Activated T-cell treated with anti-CD3 and anti-CD28 coated beads, Interleukin-2, amount 50 U/mL, for 48 hours (primary cell): ENCODE measurements around the gene ADGRA3.

ENCODE experiments used
- DNase-seq, 2 experiments: peaks; one replicate each; pipeline ENCODE4 v3.0.0-alpha.2; 2020

Gene ADGRA3

DNA sequence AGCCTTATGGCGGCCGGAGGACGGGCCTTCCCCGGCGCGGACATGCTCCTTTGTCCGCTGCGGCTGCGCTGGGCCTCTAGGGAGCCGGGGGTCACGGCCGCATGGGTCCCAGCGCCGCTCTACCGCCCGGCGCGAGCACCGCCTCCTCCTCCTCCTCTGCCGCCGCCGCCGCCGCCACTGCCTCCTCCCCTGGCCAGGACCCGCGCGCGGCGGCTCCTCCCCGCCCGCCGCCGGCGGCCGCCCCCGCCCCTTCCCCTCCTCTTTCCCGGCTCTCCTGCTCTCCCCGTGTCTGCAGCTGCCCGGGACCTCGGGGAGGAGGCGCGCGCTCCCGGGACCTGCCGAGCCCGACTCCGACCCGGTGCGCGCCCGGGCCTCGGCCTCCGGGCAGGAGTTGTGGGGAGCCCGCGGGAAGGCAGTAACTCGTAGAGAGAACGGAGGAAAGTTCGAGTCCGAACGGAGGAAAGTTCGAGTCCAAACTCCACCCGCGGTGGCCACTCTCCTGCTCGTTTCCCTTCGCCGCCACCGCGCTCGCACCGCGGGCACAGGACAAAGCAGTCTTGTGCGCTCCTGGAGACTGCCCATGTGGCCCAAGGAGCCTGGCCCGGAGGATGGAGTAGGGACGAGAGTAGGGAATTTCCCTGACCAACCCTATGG lies at the start of gene ADGRA3:
Gene ADGRA3, minus strand, starts transcription at position 179 of the 654 bp plus-strand sequence. CDS start 282 bp downstream, outside the sequence.
- peak; percentile 49 to 60 for DNase-seq

DNA sequence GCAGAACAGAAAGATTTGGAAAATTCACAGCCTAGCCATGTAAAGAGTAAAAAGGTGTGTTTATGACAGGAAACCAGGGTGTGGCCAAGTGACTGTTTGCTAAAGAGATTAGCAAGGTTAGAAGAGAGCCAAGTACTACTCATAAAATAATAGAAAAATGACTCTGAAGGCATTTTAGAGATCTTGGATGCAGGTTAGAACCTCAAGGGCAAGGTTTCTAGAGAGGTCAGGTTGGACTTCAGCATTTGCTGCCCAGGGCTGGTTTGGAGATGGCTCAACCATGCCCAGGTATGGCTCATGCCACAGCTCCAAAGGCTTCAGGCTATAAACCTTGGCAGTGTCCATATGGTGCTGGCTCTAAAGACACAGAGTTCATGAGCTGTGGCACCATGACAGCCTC lies 40.6 kb upstream of the ADGRA3 start:
- no peak for DNase-seq

GRCh38 chr4:22554670-22555069 lies 38.8 kb upstream of the ADGRA3 start:
- no peak for DNase-seq

DNA sequence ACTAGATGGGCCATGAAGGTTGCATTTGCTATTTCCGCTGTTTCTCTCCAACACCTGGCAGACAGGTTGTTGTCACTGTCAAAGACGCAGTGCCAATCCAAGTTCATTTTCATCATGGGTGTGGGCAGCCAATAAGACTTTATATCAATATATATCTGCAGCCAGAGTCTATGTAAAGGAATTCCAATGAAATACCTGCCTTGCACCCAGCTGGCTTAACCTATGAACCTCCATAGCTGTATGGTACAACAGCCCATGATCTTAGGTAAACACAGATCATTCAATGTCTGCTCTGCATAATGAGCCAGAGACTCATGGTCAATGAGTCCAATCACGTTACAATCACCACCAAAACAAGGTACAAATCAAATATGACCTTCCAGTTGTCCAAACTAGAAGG lies 37.7 kb upstream of the ADGRA3 start:
- no peak for DNase-seq

- no peak for DNase-seq
These were observed 36.9 kb upstream of the ADGRA3 start for GRCh38 chr4:22552812-22553211.

DNA sequence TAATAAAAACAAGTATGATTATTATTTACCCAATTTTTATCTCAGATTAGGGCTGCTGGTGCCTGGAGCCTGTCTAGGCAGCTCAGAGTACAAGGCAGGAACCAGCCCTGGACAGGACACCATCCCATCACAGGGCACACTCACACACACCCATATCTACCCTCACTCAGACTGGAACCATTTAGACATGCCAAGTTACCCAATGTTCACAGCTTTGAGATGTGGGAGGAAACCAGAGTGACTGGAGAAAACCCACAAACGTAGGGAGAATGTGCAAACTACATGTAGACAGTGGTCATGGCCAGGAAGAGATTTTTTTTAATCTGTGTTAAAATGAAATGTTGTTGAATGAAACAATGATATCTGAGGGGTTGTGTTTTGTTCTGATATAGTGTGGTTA lies 35.7 kb upstream of the ADGRA3 start:
- no peak for DNase-seq

DNA sequence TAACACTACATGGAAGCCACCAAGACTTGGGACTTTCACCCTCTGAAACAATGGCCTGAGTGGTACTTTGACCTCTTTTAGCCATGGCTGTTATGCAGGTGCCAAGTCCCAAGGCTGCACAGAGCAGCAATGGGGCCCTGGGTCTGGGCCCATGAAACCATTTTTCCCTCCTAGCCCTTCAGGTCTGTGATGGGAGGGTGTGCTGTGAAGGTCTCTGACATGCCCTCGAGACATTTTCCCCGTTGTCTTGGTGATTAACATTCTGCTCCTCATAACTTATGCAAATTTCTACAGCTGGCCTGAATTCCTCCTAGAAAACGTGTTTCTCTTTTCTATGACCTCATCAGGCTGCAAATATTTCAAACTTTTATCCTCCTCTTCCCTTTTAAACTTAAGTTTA lies 30.4 kb upstream of the ADGRA3 start:
- no peak for DNase-seq

GRCh38 chr4:22539251-22539650 lies 23.4 kb upstream of the ADGRA3 start:
- no peak for DNase-seq

- no peak for DNase-seq
These were observed 22.0 kb upstream of the ADGRA3 start for GRCh38 chr4:22537864-22538263.

DNA sequence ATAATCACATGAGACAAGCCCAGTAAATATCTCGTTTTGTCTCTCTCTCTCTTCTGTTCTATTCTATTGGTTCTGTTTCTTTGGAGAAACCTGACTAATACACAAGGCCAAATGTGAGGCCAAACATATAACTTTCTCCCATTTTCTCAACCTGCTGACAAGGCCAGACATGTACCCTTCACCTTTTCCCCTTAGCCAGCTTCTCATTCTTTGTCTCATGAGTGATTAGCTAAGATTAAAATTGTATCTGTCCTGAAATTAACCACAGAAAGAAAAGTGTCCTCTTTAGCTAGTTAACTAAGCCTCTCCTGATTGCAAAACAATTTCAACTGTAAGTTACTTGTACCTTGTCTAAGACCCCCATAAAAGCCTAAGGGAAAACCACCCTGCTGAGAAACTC lies 18.5 kb upstream of the ADGRA3 start:
- no peak for DNase-seq

DNA sequence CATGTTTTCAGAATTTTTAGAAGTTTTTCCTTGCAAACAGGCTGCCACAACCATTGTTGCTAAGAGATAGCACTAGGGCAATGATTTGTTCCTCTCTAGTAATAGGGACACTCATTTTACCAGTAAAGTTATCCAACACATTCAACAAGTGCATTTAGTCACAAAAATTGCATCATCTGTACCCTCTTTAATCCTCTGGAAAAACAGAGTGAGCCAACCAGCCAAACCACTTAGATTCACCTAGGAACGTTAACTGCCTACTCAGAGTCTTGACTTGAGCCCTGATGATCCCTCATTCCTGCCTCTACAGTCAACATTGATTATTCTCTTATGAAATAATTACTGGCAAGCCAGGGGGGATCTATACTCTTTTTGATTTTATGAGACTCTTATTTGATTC lies 17.0 kb upstream of the ADGRA3 start:
- DNase-seq, result no peak

DNA sequence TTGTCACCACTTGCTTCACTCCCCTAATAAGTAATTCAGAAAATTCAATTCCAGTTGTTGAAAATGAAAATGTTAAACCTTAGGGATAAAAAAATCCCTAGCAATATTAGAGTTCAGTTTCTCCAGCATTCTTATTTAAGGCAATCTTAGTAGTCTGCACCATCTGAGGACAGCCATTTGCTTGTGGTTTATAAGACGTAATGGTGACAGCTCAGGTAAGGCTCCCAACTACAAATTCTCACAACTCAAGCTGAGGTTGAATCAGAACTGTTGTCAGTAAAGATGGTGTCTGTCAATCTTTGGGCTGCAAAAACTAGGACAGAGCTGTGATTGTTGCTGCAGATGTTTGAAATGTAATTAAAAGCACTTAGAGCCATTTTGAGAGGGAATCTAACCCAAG lies 16.3 kb upstream of the ADGRA3 start:
- no peak for DNase-seq

DNA sequence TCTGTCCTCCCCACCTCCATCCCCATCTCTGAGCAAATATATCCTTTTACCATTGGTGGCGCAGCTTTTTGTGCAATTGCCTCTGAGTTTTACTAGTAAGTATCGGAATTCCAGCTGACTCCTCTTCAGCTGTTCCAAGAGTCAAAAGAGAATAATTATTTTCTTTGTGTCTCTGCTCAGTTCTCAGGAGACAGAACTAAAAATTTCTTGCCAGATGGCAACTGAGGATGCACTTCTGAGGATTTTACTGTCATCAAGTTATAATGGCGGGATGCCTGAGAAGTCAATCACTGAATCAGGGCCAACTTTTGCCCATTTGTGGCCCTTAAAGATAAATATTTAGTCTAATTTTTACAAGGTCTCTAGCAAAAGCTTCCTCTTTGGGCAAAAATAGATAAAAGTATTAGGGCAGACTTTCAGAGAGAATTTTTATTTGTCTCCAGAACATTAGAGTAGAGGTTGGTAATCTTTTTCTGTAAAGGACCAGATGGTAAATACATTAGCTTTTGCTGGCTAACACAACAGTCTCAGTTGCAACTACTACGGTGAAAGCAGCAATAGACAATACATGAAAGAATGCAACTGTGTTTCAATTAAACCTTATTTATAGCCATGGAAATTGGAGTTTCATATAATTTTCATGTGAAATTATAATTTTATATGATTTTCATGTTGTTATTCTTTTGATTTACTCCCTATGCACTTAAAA lies 15.6 kb upstream of the ADGRA3 start:
- DNase-seq, result no peak

- no peak for DNase-seq
These were observed 9.0 kb upstream of the ADGRA3 start for GRCh38 chr4:22524895-22525294.

DNA sequence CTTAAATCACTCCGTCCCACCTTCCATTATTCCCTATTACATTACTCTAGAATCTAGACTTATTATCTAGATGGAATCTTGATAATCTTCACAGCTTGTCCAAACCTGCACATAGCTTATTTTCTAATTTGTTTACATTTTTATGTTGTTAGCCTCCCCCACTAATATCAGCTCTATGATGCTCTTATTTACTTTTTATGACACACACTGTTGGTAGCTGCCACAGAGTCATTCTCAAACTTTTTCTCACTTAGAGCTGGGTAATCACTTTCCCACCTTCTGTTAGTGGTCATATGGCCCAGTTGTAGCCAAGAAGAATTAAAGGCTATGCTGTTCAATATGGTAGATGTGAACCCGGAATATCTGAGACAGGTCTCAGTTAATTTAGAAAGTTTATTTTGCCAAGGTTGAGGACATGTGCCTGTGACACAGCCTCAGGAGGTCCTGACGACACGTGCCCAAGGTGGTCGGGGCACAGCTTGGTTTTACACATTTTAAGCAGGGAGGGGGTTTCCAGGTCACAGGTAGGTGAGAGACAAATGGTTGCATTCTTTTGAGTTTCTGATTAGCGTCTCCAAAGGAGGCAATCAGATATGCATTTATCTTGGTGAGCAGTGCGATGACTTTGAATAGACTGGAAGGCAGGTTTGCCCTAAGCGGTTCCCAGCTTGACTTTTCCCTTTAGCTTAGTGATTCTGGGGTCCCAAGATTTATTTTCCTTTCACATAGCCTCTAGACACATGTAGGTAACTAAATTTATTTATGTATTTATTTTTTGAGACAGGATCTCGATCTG lies 7.0 kb upstream of the ADGRA3 start:
- DNase-seq, result no peak

- DNase-seq, result no peak
These were observed 6.3 kb upstream of the ADGRA3 start for GRCh38 chr4:22522206-22522605.

DNA sequence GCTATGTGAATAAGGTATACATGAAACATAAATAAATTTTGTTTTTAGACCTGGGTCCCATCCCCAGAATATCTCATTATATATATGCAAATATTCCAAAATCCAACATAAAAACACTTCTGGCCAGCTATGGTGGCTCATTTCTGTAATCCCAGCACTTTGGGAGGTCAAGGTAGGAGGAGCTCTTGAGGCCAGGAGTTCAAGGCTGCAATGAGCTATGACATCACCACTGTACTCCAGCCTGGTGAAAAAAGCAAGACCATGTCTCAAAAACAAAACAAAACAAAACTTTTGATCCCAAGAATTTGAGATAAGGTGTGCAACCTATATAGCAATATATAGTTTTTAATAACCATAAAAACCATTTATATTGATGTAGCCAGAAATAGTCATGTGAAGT lies 5.4 kb upstream of the ADGRA3 start:
- no peak for DNase-seq

DNA sequence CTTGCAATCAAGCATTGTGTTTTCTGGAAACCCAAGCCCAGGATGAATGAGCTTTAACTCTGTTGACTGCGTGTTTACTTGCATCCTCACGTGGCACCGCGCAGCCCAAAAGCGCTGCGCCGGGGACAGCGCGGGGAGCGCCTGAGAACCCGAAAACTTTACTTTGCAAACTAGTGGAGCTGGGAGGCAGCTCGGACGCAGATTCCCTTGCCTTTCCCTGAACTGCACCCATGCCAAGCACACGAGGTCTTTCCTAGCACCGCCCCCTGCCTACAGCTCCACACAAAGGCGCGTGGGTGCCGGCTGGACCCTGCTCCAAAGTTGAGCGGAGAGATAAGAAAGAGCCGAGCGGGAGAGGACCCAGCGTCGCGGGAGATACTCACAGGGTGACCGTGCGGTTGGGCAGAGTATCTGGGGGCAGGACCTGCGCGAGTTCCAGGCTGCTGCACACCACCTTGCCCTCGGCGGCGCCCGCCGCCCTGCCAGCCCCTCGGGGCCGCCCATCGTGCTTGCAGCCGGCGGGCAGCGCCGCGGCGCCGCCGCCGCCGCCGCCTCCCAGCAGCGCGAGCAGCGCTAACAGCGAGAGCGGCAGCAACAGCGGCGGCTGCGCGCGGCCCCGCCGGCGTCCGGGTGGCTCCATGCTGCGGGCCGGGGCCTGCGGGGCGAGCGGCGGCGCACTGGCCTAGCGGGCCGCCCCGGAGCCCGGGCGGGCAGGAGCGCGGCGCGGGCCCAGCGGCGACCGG lies 550 bp downstream of the ADGRA3 start:
- peak; percentile 59 to 62 for DNase-seq

GRCh38 chr4:22514481-22514880 lies 1.4 kb downstream of the ADGRA3 start:
- DNase-seq, result no peak

- DNase-seq, result no peak
These were observed 1.9 kb downstream of the ADGRA3 start for GRCh38 chr4:22514001-22514400.

- no peak for DNase-seq
These were observed 3.6 kb downstream of the ADGRA3 start for GRCh38 chr4:22512306-22512705.

- DNase-seq, result no peak
These were observed 5.1 kb downstream of the ADGRA3 start for GRCh38 chr4:22510750-22511149.

GRCh38 chr4:22508376-22508775 lies 7.5 kb downstream of the ADGRA3 start:
- no peak for DNase-seq
